Mesenchymal stem cell (in vitro differentiated cells and primary cell): Measurements from ENCODE around the gene ECI1.

Experiments
- DNase-seq: peaks from one replicate; pipeline ENCODE4 v3.0.0-alpha.2; 2013
- H2AFZ ChIP-seq: one replicate; pipeline ENCODE4 v1.6.1; 2013; ENCODE audit warnings: low read depth, mild to moderate bottlenecking, control low read depth, inconsistent platforms, low read length, moderate library complexity
- H2AK5ac ChIP-seq: 2 replicates; pipeline ENCODE4 v1.6.1; 2013; ENCODE audit warnings: low read length, moderate library complexity, mild to moderate bottlenecking, inconsistent platforms; ENCODE audit not compliant: severe bottlenecking
- H2BK120ac ChIP-seq: one replicate; pipeline ENCODE4 v1.6.1; 2013; ENCODE audit warnings: low read depth, mild to moderate bottlenecking, inconsistent platforms, low read length, moderate library complexity
- H2BK12ac ChIP-seq, 2 experiments: one replicate each; pipeline ENCODE4 v1.6.1; 2013; ENCODE audit warnings: inconsistent platforms in 2 of 2, low read length in 2 of 2, mild to moderate bottlenecking in 2 of 2, moderate library complexity in 2 of 2, control low read depth in 1 of 2
- H2BK15ac ChIP-seq: one replicate; pipeline ENCODE4 v1.6.1; 2013; ENCODE audit warnings: mild to moderate bottlenecking, low read depth, inconsistent platforms; ENCODE audit not compliant: poor library complexity, severe bottlenecking
- H2BK5ac ChIP-seq: 2 replicates; pipeline ENCODE4 v1.6.1; 2013; ENCODE audit warnings: low read depth, mild to moderate bottlenecking, low read length, control low read depth, inconsistent platforms; ENCODE audit not compliant: poor library complexity, severe bottlenecking
- H3K14ac ChIP-seq, 2 experiments: one replicate each; pipeline ENCODE4 v1.6.1; 2013; ENCODE audit warnings: inconsistent platforms in 2 of 2, low read length in 2 of 2, control low read depth in 1 of 2, mild to moderate bottlenecking in 1 of 2, moderate library complexity in 1 of 2
- H3K18ac ChIP-seq, 2 experiments: one replicate each; pipeline ENCODE4 v1.6.1; 2013; ENCODE audit warnings: inconsistent platforms in 2 of 2, low read length in 2 of 2, control low read depth in 1 of 2, low read depth in 1 of 2, mild to moderate bottlenecking in 1 of 2
- H3K23ac ChIP-seq, 2 experiments: one replicate each; pipeline ENCODE4 v1.6.1; 2013; ENCODE audit warnings: inconsistent platforms in 2 of 2, low read length in 2 of 2, mild to moderate bottlenecking in 2 of 2, moderate library complexity in 2 of 2, control low read depth in 1 of 2
- H3K27ac ChIP-seq: 2 replicates; pipeline ENCODE4 v1.5.1; 2013; ENCODE audit warnings: mild to moderate bottlenecking, moderate library complexity, low read length, control low read depth, inconsistent platforms; ENCODE audit not compliant: poor library complexity, severe bottlenecking
- H3K27me3 ChIP-seq, 2 experiments: 2 replicates each; pipeline versions ENCODE4 v1.6.1 to v1.7.0; 2013; ENCODE audit warnings: low read length in 2 of 2, mild to moderate bottlenecking in 2 of 2, moderate library complexity in 2 of 2, control low read depth in 1 of 2, inconsistent platforms in 1 of 2; ENCODE audit not compliant: control insufficient read depth in 1 of 2, insufficient read depth in 1 of 2
- H3K36me3 ChIP-seq, 2 experiments: 2 replicates each; pipeline versions ENCODE4 v1.6.1 to v1.7.0; 2013; ENCODE audit warnings: low read length in 2 of 2, control low read depth in 1 of 2, inconsistent platforms in 1 of 2, low read depth in 1 of 2, mild to moderate bottlenecking in 1 of 2; ENCODE audit not compliant: insufficient read depth in 2 of 2, control insufficient read depth in 1 of 2
- H3K4ac ChIP-seq, 2 experiments: one replicate each; pipeline ENCODE4 v1.6.1; 2013; ENCODE audit warnings: inconsistent platforms in 2 of 2, low read length in 2 of 2, mild to moderate bottlenecking in 2 of 2, moderate library complexity in 2 of 2, control low read depth in 1 of 2, low read depth in 1 of 2
- H3K4me1 ChIP-seq: 2 replicates; pipeline ENCODE4 v1.6.1; 2013; ENCODE audit warnings: low read depth, low read length, control low read depth; ENCODE audit not compliant: control insufficient read depth, insufficient read depth
- H3K4me2 ChIP-seq: 2 replicates; pipeline ENCODE4 v1.6.1; 2013; ENCODE audit warnings: low read length, mild to moderate bottlenecking, inconsistent platforms; ENCODE audit not compliant: poor library complexity, severe bottlenecking
- H3K4me3 ChIP-seq, 2 experiments: 2 replicates each; pipeline versions ENCODE4 v1.5.1 to v1.7.0; 2013; ENCODE audit warnings: low read length in 2 of 2, mild to moderate bottlenecking in 2 of 2, control low read depth in 1 of 2, low read depth in 1 of 2; ENCODE audit not compliant: insufficient read depth in 1 of 2
- H3K79me1 ChIP-seq: replicated peaks from 2 replicates; pipeline ENCODE4 v1.6.1; 2013; ENCODE audit warnings: mild to moderate bottlenecking, control low read depth, low read length, inconsistent platforms; ENCODE audit not compliant: poor library complexity, severe bottlenecking
- H3K9ac ChIP-seq: 2 replicates; pipeline ENCODE4 v1.7.0; 2013; ENCODE audit warnings: mild to moderate bottlenecking, low read length, moderate library complexity
- H3K9me3 ChIP-seq: 2 replicates; pipeline ENCODE4 v1.7.0; 2013; ENCODE audit warnings: mild to moderate bottlenecking, low read length; ENCODE audit not compliant: control insufficient read depth
- H4K8ac ChIP-seq: one replicate; pipeline ENCODE4 v1.6.1; 2013; ENCODE audit warnings: inconsistent platforms, mild to moderate bottlenecking, low read length, moderate library complexity
- H4K91ac ChIP-seq: one replicate; pipeline ENCODE4 v1.6.1; 2013; ENCODE audit warnings: mild to moderate bottlenecking, low read length, inconsistent platforms
- WGBS: methylation state at CpG from one replicate; pipeline ENCODE4 v1.1.7; 2013; ENCODE audit warnings: mixed read lengths; 5-methylcytosine and 5-hydroxymethylcytosine counted together

Gene ECI1

DNA sequence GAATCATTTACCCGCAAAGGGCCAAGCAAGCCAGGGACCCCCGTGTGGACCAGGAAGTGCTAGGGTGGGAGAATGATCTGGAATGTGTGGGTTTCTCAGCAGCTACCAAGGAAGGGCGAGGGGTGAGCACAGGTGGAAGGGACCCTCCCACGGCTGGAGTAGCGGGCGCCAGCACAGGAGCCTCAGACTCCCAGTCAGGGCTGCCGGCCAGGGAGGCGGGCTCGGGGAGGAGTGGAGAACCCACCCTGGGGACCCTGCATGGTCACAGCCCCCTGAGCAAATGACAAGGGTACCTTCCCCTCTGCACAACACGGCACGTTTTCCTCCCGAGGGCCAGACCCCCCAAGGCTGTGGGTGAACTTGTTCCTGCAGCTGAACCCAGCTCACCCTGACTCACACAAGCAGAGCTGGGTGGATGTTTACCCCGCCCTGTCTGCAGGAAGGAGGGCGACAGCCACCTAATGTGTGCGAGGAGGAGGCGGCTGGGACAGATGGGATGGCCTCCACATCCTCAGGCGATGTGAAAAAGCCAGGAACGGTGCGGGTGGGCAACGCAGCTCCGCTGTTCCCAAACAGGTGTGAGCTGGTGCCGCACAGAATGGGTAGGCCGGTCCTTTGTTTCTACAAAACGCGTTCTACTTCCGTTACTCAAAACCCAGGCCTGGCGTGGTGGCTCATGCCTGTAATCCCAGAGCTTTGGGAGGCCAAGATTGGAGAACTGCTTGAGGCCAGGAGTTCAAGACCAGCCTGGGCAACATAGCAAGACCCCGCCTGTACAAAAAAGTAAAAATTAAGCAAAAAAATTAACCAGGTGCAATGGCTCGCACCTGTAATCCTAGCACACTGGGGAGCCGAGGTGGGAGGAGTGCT, 6.2 kb downstream of the ECI1 start:
- 94% methylated on average over 30 of the region's 30 CpGs for WGBS
- H3K27ac ChIP-seq = no peak overlapping the region

DNA sequence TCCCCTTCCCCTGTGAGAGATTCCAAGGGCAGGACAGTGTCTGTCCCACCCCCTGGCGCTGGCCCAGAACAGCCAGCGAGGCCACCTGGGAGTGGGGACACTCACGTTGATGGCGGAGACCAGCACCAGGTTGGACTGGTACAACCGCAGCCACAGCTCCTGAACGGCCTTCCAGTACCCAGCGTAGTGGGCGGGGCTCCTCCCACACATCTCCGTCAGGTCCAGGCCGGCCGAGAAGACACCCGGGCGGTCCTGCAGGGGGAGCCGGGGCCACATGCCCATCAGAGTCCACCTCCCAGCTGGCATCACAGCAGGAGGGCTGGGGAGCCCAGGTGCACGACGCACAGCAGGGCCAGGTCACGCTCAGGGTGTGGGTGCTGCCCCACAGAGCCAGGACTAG, 7.1 kb downstream of the ECI1 start:
- WGBS = 89% methylated on average over 17 of the region's 17 CpGs
- no peak overlapping the region for H2BK120ac ChIP-seq
- H3K18ac ChIP-seq = no peak overlapping the region
- no peaks in the 10 kb centered on the region for H3K9me3 ChIP-seq
- H3K4me2 ChIP-seq = no peak overlapping the region
- DNase-seq = no peak
- H3K14ac ChIP-seq = no peak overlapping the region
- H3K36me3 ChIP-seq = peaks cover 52 to 53% of the 10 kb centered on the region in 2 experiments
- no peak overlapping the region for H3K27ac ChIP-seq
- no peak overlapping the region for H2AFZ ChIP-seq
- no peak overlapping the region for H2BK15ac ChIP-seq
- H4K91ac ChIP-seq = no peak overlapping the region
- H2BK5ac ChIP-seq = no peak overlapping the region
- no peak overlapping the region for H2BK12ac ChIP-seq
- peaks cover 26% of the 10 kb centered on the region for H3K79me1 ChIP-seq
- no peak overlapping the region for H3K23ac ChIP-seq
- no peak overlapping the region for H3K4me3 ChIP-seq
- H3K9ac ChIP-seq = no peak overlapping the region
- H2AK5ac ChIP-seq = no peak overlapping the region
- no peak overlapping the region for H4K8ac ChIP-seq
- no peak overlapping the region for H3K4ac ChIP-seq
- H3K4me1 ChIP-seq = peaks cover 2% of the 10 kb centered on the region
- no peaks in the 10 kb centered on the region for H3K27me3 ChIP-seq

More for the DNA sequence above, 6.2 kb downstream of the ECI1 start:
- H2BK5ac ChIP-seq = no peak overlapping the region
- H3K4me3 ChIP-seq = no peak overlapping the region
- no peak overlapping the region for H3K14ac ChIP-seq
- H3K4me2 ChIP-seq = no peak overlapping the region
- H2BK12ac ChIP-seq = no peak overlapping the region
- H3K23ac ChIP-seq = no peak overlapping the region
- no peak overlapping the region for H2BK120ac ChIP-seq
- DNase-seq = no peak
- no peak overlapping the region for H4K91ac ChIP-seq
- H2AK5ac ChIP-seq = no peak overlapping the region
- H2BK15ac ChIP-seq = no peak overlapping the region
- no peaks in the 10 kb centered on the region for H3K9me3 ChIP-seq
- H2AFZ ChIP-seq = no peak overlapping the region
- H4K8ac ChIP-seq = no peak overlapping the region
- no peak overlapping the region for H3K9ac ChIP-seq
- H3K4me1 ChIP-seq = peaks cover 3% of the 10 kb centered on the region
- peaks cover 27% of the 10 kb centered on the region for H3K79me1 ChIP-seq
- H3K18ac ChIP-seq = no peak overlapping the region
- no peaks in the 10 kb centered on the region for H3K27me3 ChIP-seq
- peaks cover 46 to 48% of the 10 kb centered on the region in 2 experiments for H3K36me3 ChIP-seq
- H3K4ac ChIP-seq = no peak overlapping the region

DNA sequence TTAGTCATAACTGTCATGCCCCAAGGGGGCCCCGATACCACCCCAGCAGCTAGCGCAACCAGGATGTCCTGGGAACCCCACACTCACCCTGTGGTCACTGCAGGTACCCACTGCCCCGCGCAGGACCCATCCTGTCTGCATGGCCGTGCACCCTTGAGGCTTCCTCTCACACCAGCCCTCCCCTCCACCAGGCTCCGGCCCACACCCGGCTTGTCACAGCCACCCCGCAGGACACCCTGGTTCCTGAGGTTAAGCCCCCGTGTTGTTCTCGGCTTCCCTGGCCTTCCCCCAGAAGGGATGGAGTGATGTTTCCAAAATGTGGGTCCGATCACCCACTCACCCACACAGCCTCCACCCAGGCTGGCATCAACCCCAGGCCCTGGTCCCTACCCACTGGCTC, 7.6 kb downstream of the ECI1 start:
- H2BK15ac ChIP-seq = no peak overlapping the region
- no peak overlapping the region for H3K18ac ChIP-seq
- H4K8ac ChIP-seq = no peak overlapping the region
- no peak overlapping the region for H3K9ac ChIP-seq
- H3K14ac ChIP-seq = no peak overlapping the region
- H3K27ac ChIP-seq = no peak overlapping the region
- no peak overlapping the region for H3K23ac ChIP-seq
- H3K79me1 ChIP-seq = peaks cover 24% of the 10 kb centered on the region
- no peak overlapping the region for H3K4me3 ChIP-seq
- 97% methylated on average over 11 of the region's 11 CpGs for WGBS
- no peak overlapping the region for H2BK5ac ChIP-seq
- H3K9me3 ChIP-seq = no peaks in the 10 kb centered on the region
- no peak for DNase-seq
- no peak overlapping the region for H2AK5ac ChIP-seq
- no peak overlapping the region for H3K4ac ChIP-seq
- H3K4me1 ChIP-seq = peaks cover 2% of the 10 kb centered on the region
- H2BK120ac ChIP-seq = no peak overlapping the region
- no peak overlapping the region for H2BK12ac ChIP-seq
- H3K36me3 ChIP-seq = peaks cover 52 to 56% of the 10 kb centered on the region in 2 experiments
- H4K91ac ChIP-seq = no peak overlapping the region
- H3K4me2 ChIP-seq = no peak overlapping the region
- H3K27me3 ChIP-seq = no peaks in the 10 kb centered on the region
- H2AFZ ChIP-seq = no peak overlapping the region

- Histone ChIP-seq H2AFZ (no peak overlapping the region), H3K4me2 (no peak overlapping the region), H2AK5ac (no peak overlapping the region), H3K9me3 (no peaks in the 10 kb centered on the region), H3K27ac (no peak overlapping the region), H3K4me3 (no peak overlapping the region), H3K36me3 (peaks cover 52 to 59% of the 10 kb centered on the region in 2 experiments), H3K4me1 (peaks cover 2% of the 10 kb centered on the region), H3K18ac (no peak overlapping the region), H2BK5ac (no peak overlapping the region), H3K14ac (no peak overlapping the region), H3K27me3 (no peaks in the 10 kb centered on the region), H3K4ac (no peak overlapping the region), H2BK15ac (no peak overlapping the region), H3K79me1 (peaks cover 24% of the 10 kb centered on the region), H3K9ac (no peak overlapping the region), H3K23ac (no peak overlapping the region), H4K91ac (no peak overlapping the region), H2BK12ac (no peak overlapping the region), H4K8ac (no peak overlapping the region), H2BK120ac (no peak overlapping the region)
- DNase-seq = no peak
- WGBS = 96% methylated on average over 19 of the region's 19 CpGs
Observed at GRCh38 chr16:2243031-2243528, 8.3 kb downstream of the ECI1 start.
